GM19035 (cell line): ENCODE data around the gene FBRS.
"Not testable (repeated sequence)": the region's sequence is repeated elsewhere in the genome, so short reads cannot be mapped to it uniquely, and the experiment has no call there.

Experiments used
- ATAC-seq: cut with Tn5 transposase; IDR thresholded peaks from one replicate; pipeline ENCODE4 v1.9.1; 2021; ENCODE audit not compliant: unreplicated experiment

The FBRS gene

DNA sequence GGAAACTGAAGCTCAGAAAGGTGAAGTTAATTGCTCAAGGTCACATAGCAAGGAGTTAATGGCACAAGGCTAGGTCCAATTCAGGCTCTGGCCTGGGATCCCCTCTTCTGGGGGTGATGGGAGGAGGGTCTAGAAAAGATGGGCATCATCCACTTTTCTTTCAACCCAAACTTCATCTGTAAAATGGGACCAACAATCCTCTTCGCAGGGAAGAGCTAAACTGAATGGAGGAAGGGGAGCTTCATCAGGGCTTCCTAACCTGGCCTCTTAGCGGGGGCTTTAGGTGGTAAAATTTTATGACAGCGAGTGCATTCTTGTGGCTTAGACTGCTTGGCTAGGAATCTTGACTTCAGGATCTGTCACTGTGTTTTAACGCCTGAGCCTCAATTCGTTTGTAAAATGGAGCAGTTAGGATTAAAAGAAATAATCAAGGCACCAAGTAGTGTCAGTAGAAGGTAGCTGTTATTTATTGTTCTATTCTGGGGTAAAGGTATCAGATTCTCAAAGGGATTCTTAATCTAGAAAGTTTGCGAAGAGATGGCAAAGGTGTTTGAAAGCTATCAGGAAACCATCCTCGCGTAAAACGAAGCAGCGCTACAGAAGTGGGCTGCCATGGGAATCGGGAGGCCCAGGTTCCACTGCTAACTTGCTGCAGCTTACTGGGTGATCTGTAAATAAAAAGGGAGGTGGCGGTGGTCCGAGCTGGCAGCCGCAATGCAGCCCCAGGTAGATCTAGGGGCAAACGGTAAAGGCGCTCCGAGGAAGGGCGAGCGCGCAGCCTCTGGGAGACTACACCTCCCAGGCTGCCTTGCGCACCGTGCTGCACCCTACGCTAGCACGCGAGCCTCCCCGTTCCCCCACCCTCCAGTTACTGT, 39.3 kb downstream of the FBRS start:
- ATAC-seq: no peak

DNA sequence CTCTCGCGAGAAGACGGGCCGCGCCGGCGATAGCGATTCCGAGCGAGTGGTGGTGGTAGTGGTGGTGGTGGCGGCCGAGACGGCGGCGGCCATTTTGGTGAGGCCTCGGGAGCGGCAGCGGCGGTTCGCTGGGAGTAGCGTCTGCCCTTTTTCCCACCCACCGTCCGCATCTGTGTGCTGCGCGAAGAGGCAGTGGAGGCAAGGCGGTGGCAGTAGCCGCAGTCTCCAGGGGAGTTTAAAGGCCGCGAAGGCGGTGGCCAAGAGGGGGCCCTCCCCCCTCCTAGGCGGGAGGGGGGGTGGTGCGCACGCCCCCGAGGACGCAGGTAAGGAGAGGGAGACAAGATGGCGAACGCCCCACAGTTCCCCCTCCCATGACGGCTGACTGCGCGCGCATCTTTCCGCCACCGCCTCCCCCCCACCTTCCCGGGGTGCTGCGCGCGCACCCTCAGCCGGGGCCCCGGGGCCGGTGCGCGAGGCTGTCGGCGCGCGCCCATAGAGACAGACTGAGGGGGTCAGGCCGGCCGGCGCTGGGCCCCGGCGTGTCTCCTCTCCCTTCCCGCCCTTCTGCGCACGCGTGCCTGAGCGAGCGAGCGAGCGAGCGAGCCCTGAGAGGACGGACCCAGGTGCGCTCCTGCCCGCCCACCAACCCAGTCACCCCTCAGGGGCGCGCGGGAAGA, 40.0 kb downstream of the FBRS start:
- peak; percentile 86 for ATAC-seq

DNA sequence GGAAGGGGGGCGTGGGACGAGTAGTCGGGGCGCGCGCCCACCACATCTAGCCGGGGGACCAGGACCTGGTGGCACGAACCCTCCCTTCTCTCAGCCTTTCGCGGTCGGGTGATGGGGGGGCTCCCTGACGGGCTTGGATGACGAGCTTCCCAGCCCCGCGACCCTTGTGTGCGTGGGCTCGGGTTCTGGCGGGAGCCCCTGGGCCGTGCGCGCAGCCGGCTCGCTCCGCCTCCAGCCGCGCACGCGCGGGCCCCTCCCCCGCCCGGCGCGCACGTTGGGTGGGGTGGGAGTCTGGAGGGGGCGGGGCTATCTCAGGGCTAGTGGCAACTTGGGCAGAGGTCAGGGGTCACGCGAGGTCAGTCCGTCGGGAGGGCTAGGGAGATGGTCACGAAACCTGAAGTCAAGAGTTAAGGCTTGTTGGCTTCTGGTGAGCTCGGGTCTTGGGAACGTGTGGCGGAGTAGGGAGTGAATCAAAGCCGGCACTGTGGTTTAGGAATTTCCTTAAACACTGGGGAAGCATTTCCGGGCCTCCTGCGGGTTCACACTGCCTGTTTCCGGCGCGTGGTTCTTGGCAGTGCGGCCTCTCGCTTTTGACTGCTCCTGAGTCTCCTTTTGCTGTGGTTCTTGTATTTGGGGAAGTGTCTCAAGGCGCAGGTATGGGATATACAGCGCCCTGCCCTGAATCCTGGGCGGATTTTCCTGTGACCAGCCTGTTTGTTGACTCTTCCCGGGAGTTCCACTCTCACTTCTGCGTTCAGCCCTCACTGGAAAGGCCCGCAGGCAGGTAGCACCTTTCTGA, 40.8 kb downstream of the FBRS start, which contains the start of gene SRCAP:
Gene SRCAP (plus strand): TSS at position 356 of the 799 bp plus-strand sequence. CDS start 1,654 bp downstream, outside the sequence.
- ATAC-seq: peak; percentile 33

DNA sequence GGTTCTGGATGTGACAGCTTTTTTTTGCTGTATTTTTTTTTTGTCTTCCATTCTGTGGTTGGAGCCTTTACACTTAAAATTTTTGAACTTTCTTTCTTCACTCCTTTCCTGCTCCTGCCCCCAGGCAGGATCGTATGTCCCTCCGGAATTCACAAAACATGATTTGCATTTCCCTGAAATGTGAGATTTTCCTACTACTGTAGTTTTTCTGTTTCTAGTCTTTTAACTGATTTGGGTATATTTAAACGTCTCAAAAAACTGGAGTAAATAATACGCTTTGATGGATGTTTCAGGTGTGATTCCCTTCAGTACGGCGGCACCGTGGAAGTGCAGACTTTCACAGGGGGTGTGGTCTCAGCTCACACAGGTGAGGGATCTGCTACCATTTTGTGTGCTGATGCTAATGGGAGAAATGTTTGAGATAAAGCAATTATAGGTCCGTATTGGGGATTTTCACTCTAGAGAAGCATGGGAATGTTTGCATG, 41.4 kb downstream of the FBRS start:
- no peak for ATAC-seq

DNA sequence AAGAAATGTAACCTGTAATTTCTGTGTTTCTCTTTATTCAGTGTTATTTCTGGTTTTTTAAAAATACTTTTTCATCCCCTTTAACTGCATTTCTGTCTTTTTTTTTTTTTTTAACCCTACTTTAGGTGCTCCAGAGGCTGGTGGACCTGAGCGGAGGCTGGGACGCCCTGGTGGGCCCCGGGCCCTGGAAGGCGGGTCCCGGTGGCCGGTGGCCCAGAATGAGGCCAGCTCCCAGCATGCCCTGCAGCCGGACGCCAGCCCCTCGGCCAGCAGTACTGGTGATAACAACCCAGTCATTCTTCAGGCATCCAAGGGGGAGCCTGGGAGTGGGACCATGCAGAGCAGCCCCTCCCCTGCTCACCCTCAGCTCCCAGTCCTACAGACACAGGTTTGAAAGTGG, 42.3 kb downstream of the FBRS start:
- no peak for ATAC-seq

DNA sequence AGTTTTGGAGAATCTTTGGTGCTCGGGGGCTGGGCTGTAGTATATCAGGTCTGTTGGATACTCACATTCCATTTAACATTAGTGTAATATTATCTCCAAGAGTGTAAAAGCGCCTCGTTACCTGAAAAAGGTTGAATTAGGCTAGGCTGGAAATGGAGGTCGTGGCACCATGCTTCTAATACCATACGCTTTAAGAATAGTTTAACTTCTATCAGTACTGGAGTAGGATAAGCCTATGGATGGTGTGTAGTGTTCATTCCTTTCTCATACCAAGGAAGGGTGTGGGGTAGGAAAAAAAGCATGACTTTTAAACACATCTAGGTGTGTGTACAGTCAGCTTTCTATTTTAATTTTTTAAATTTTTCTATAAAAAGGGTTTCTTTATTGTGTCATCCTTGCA, 42.7 kb downstream of the FBRS start:
- ATAC-seq: no peak

DNA sequence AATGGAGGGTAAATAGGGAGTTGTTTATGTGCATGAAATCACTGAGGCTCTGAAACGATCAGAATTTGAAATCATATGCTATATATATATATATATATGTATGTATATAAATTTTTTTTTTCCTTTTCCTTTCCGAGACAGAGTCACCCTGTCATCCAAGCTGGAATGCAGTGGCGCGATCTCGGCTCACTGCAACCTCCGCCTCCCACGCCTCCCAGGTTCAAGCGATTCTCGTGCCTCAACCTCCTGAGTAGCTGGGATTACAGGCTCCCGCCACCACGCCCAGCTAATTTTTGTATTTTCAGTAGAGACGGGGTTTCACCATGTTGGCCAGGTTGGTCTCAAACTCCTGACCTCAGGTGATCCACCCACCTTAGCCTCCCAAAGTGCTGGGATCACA, 44.8 kb downstream of the FBRS start:
- not testable (repeated sequence) for ATAC-seq

DNA sequence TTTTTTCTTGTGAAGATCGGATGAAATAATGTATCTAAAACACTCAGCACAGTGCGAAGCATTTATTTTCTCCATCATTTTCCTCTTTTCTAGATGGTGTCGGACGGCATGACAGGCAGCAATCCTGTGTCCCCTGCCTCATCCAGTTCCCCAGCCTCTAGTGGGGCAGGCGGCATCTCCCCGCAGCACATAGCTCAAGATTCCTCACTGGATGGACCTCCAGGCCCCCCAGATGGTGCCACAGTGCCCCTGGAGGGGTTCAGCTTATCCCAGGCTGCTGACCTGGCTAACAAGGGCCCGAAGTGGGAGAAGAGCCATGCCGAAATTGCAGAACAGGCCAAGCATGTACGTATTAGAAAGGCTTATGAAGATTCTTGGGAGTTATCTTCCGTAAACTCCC, 45.7 kb downstream of the FBRS start:
- no peak for ATAC-seq

DNA sequence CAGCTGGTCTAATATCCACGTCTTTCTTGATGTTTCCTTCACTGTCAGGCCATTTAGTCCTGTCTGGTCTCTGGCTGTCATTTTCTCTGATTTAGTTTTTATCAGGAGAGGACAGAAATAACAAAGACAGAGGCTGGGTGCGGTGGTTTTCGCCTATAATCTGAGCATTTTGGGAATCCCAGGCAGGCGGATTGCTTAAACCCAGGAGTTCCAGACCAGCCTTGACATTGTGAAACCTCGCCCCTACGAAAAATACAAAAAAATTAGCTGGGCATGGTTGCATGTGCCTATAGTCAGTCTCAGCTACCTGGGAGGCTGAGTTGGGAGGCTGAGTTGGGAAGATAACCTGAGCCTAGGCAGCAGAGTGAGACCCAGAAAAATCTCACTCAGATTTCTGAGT, 47.8 kb downstream of the FBRS start:
- ATAC-seq: no peak

DNA sequence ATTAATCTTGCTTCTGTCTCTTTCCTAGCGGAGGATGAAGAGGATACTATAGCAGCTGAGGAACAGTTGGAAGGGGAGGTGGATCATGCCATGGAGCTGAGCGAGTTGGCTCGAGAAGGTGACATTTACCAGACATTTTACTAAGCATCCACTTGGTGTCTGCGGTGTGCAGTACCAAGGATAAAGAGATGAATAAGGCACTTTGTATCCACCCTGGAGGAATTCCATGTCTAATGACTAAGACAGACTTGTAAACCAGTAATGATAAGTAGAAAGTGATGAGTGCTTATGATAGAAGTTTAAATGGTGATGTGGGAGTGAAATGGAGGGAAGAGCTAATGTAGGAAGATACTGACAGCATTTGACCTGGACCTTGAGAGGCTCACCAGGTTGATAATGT, 52.7 kb downstream of the FBRS start:
- ATAC-seq: no peak

DNA sequence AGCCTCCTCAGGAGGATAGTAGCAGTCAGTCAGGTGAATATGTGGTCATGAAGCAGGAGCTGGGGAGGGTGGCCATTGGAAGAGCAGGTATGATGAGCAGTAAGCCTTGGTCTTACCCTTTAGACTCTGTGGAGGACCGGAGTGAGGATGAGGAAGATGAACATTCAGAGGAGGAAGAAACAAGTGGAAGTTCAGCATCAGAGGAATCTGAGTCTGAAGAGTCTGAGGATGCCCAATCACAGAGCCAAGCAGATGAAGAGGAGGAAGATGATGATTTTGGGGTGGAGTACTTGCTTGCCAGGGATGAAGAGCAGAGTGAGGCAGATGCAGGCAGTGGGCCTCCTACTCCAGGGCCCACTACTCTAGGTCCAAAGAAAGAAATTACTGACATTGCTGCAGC, 53.5 kb downstream of the FBRS start:
- ATAC-seq: no peak

DNA sequence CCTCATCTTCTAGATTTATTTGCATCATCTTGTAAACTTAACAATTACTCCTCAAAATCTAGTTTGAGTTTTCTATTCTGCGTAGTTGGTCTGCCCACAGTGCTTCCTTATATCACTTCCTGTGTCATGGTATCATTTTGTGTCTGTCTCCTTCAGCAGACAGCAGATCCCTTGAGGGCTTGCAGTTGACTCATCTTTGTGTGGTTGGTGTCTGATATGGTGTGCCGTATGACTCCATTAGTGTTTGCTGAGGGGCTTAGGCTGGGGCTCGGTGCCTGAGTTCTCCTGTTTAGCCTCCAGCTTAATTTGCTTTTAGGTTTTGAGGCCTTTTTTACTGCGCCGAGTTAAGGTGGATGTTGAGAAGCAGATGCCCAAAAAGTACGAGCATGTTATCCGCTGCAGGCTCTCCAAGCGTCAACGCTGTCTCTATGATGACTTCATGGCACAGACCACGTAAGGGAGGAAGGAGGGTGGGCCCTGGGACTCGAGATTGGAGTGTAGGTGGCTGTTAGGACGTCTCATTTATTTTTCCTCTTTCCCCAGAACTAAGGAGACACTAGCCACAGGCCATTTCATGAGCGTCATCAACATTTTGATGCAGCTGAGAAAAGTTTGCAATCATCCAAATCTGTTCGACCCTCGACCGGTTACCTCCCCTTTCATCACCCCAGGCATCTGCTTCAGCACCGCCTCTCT, 57.7 kb downstream of the FBRS start:
- no peak for ATAC-seq

DNA sequence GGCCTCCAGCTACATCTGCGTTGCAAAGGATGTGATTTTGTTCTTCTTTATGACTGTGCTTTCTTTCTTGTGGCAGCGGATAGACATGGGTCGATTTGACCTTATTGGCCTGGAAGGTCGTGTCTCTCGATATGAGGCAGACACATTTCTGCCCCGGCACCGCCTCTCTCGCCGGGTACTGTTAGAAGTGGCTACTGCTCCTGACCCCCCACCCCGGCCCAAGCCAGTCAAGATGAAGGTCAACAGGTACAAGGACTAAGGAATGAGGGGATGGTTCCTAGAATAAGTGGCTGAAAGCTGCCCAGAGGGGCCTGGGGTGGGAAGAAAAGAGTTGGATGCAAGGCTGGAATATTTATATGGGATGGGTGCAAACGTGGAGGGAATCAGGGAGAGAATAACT, 61.9 kb downstream of the FBRS start:
- ATAC-seq: no peak
